Activated CD4-positive, alpha-beta T cell treated with anti-CD3 and anti-CD28 coated beads, Interleukin-2, amount 50 U/mL, for 1 hour (primary cell): ENCODE measurements around the gene TAS1R3.

Experiments
- DNase-seq: peaks from one replicate; pipeline ENCODE4 v3.0.0-alpha.2; 2020

The TAS1R3 gene

GRCh38 chr1:1340791-1341548 is 9.9 kb downstream of the TAS1R3 start:
- DNase-seq, result no peak

GRCh38 chr1:1341549-1342021 is 10.5 kb downstream of the TAS1R3 start:
- no peak for DNase-seq

- DNase-seq, result no peak
These were observed 11.0 kb downstream of the TAS1R3 start for GRCh38 chr1:1342061-1342562.

- no peak for DNase-seq
These were observed 11.6 kb downstream of the TAS1R3 start for GRCh38 chr1:1342584-1343115.

GRCh38 chr1:1343811-1344421 is 12.8 kb downstream of the TAS1R3 start:
- no peak for DNase-seq

GRCh38 chr1:1344655-1345361 is 13.7 kb downstream of the TAS1R3 start:
- DNase-seq, result no peak

- no peak for DNase-seq
These were observed 14.3 kb downstream of the TAS1R3 start for GRCh38 chr1:1345384-1345783.

- DNase-seq, result no peak
These were observed 14.9 kb downstream of the TAS1R3 start for GRCh38 chr1:1345860-1346500.

GRCh38 chr1:1346501-1346890 is 15.4 kb downstream of the TAS1R3 start:
- DNase-seq, result no peak

- no peak for DNase-seq
These were observed 16.0 kb downstream of the TAS1R3 start for GRCh38 chr1:1347026-1347595.

- no peak for DNase-seq
These were observed 16.8 kb downstream of the TAS1R3 start for GRCh38 chr1:1347663-1348419.

GRCh38 chr1:1348420-1349255 is 17.6 kb downstream of the TAS1R3 start:
- no peak for DNase-seq

- peak; percentile 68 for DNase-seq
These were observed 18.4 kb downstream of the TAS1R3 start, which contains the start of gene DVL1 for GRCh38 chr1:1349256-1350012. Gene DVL1, minus strand, starts transcription at chr1:1349418. Its CDS starts 353 bp downstream, at chr1:1349065.

GRCh38 chr1:1351511-1352427 is 20.7 kb downstream of the TAS1R3 start:
- no peak for DNase-seq

GRCh38 chr1:1352786-1353388 is 21.8 kb downstream of the TAS1R3 start:
- no peak for DNase-seq

- DNase-seq, result no peak
These were observed 22.5 kb downstream of the TAS1R3 start for GRCh38 chr1:1353389-1354151.
